GM18498 (cell line): ENCODE measurements around the gene KRT2.

ENCODE experiments used
- ATAC-seq: cut with Tn5 transposase; IDR thresholded peaks from one replicate; pipeline ENCODE4 v1.9.1; 2021; ENCODE audit warnings: mild to moderate bottlenecking, moderate library complexity; ENCODE audit not compliant: unreplicated experiment

Gene KRT2

GRCh38 chr12:52643233-52644077, 8.6 kb downstream of the KRT2 start:
- ATAC-seq, result no peak

DNA sequence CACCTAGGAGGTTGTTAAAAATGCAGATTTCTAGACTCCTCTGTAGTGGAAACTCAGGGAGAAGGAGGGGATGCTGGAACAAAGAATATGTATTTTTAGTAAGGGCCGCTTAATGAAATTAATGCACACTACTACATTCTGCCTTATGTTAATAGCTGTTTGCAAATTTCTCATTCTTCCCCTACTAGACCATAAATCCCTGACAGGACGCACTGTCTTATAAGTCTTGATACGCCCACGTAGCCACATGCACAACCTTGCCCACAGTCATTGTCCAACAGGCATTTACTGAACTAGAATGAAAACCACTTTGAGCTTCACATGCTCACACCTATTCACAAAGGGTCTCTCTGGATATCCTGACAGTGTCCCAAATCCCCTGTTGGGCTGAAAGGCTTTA, 10.5 kb downstream of the KRT2 start:
- ATAC-seq, result no peak

GRCh38 chr12:52637299-52637698, 14.7 kb downstream of the KRT2 start:
- ATAC-seq, result no peak

GRCh38 chr12:52636592-52637258, 15.3 kb downstream of the KRT2 start:
- no peak for ATAC-seq

GRCh38 chr12:52636189-52636588, 15.8 kb downstream of the KRT2 start:
- no peak for ATAC-seq

- ATAC-seq, result no peak
Observed at GRCh38 chr12:52634266-52635056, 17.6 kb downstream of the KRT2 start.

DNA sequence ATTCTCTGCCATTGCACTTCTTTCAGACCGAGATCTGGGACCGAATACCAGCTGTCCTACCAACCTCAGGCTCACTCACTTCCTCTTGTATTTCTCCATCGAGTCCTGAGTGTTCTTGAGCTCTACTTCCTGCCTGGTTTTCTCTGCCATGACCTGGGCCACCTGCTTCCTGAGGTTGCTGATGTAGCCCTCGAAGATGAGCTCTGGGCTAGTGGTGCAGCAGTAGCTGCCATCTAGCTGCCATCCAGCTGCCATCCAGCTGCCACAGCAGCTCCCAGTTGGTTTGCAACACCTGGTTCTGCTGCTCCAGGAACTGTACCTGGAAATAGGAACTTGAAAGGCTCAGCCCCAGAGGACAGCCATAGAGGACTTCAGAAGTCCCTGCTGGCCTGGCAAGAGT, 18.6 kb downstream of the KRT2 start:
- ATAC-seq, result no peak

DNA sequence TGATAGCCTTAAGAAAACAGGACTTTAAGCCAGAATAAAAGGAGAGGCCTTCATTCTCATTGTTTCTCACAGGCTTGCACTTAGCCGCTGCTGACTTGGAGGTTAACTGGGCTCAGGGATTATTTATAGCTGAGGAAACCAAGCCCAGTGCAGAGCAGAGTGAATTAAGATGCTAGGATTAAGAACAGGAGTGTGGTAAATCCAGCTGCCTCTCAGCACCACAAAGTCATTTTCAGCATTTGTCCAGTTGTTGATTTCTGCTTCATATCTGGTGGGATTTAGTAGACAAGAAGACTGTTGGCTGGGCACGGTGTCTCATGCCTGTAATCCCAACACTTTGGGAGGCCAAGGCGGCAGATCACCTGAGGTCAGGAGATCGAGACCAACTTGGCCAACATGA, 19.4 kb downstream of the KRT2 start:
- no peak for ATAC-seq

DNA sequence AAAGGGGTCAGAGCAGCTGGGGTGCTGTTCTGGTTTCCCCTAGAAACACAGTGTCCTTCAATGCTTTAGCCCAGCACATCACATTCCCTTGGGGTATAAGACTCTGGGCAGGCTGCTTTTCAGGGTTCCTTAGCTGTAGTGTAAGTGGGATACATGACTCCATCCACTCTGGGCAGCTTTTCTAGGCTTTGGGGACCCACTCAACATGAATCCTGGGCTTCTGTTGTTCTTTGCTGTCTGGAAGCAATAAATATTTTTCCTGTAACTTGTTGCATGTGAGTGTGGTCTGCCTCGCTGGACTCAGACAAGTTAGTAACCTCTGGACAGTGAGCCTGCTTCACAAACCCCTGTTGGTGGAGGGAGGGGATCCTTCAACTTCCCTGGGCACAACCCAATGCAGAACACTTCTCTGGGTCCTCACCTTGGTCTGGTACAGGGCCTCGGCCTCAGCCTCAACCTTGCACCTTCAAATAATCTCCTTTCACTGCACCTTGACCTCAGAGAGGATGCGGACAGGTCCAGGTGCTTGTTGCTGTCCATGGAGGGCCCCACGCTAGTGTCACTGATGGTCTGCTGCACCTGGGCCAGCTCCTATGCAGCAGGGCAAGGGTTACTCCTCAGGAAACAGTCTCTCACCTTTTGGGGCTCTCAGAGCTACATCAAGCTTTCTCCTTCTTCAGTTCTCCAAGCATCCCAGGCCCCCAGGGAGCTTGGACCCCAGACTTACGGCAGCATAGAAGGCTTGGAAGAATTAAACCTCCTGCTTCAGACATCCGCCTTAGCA, 20.1 kb downstream of the KRT2 start:
- no peak for ATAC-seq

- ATAC-seq, result no peak
Observed at GRCh38 chr12:52631264-52631663, 20.7 kb downstream of the KRT2 start.

- no peak for ATAC-seq
Observed at GRCh38 chr12:52630599-52631200, 21.3 kb downstream of the KRT2 start.

GRCh38 chr12:52630008-52630500, 22.0 kb downstream of the KRT2 start:
- ATAC-seq, result no peak

DNA sequence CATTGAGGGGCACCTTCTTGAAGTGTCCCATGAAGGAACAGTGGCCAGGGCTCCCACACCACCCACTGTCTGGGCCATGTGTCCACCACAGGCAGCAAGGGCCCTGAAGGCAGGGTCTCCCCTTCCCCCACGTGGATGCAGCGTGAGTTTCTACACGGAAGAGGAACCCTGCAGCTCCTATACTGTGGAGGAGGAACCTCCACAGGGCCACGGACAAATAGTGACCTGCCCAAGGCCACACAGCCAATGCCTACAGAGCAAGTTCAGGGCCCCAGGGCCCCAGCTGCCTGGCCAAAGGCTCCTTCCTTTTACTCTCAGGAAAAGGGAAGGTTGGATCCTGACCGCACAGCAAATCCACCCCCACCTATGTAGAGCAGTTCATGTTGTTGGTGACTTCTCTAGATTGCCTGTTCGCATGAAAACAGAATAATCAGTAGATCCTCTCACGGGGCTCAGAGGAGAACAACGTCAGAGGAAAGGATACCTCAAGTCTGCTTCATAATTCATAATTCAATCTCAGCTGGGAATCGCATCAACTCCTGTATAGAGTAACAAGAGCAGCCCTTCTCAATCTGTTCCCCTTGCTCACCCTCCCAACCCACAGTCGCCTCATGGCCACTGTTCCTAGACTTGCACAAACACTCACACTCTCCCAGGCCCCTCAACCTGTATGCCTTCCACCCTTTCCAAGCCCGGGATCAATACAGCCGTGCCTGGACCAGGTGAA, 22.6 kb downstream of the KRT2 start:
- ATAC-seq, result no peak

DNA sequence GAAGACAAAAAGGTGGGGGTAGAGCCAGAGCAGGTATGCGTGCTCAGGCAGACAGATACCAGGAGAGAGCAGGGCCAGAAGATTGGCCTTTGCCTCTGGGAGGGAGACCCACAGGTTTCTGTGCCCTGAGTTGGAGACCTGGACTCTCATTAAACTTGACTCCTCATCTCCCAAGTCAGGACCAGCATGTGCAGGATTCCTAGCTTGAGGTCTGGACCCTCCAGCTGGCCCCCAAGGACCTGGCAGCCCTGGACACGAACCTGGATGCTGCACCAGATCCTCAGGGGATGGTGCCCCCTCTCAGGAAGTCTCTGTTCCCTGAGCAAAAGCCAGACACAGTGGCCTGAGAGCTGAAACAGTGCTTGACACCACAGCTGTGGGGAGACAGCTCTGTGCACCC, 23.2 kb downstream of the KRT2 start:
- no peak for ATAC-seq

DNA sequence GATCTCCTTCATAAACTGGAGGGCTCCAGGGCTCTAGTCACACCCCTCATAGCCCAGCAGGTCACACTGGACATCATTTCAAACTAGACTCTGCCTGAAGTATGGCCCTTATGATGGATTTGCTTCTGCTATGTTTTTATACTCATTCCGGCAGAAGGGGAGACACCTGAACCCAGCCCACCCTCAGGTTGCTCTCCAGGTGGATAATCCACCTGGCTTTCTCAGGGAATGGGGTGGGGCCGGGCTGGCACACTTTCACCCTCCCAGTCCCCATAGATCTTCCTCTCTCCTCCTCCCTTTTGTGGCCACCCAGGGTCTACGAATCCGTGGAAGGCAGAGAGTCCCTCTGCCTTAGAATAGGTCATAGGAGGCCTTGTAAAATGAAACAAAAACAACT, 23.9 kb downstream of the KRT2 start:
- ATAC-seq, result no peak

GRCh38 chr12:52627395-52628110, 24.5 kb downstream of the KRT2 start:
- ATAC-seq, result no peak

- ATAC-seq, result no peak
Observed at GRCh38 chr12:52622349-52622748, 29.7 kb downstream of the KRT2 start.

- ATAC-seq, result no peak
Observed at GRCh38 chr12:52618866-52619265, 33.1 kb downstream of the KRT2 start.

GRCh38 chr12:52618216-52618615, 33.8 kb downstream of the KRT2 start, which contains the start of gene KRT73:
KRT73 (minus strand) TSS chr12:52618559; CDS start chr12:52618524, 35 bp downstream.
- ATAC-seq, result no peak
